Loucy (cell line): ENCODE measurements around the gene STOM.

ENCODE experiments used
- H2AFZ ChIP-seq: fragments of 200-600 bp; sonication (generic); 2 replicates; pipeline ENCODE4 v1.6.0; 2016; ENCODE audit warnings: antibody characterized with exemption, mild to moderate bottlenecking, low read length, moderate library complexity
- H3F3A ChIP-seq: fragments of 200-600 bp; 2 replicates; pipeline ENCODE4 v1.6.0; 2016; ENCODE audit warnings: antibody characterized with exemption, low read depth, mild to moderate bottlenecking
- H3K27me3 ChIP-seq: fragments of 200-600 bp; sonication (generic); 2 replicates; pipeline ENCODE4 v1.6.1; 2014; ENCODE audit warnings: low read length, mild to moderate bottlenecking; ENCODE audit not compliant: insufficient read depth, poor library complexity, severe bottlenecking
- H3K36me3 ChIP-seq: fragments of 200-600 bp; sonication (generic); 2 replicates; pipeline ENCODE4 v1.6.1; 2016; ENCODE audit warnings: low read length; ENCODE audit not compliant: insufficient read depth
- H3K4me1 ChIP-seq: fragments of 200-600 bp; sonication (generic); 2 replicates; pipeline ENCODE4 v1.5.1; 2014; ENCODE audit warnings: low read length, mild to moderate bottlenecking; ENCODE audit not compliant: insufficient read depth, poor library complexity, severe bottlenecking
- H3K4me2 ChIP-seq: fragments of 200-600 bp; sonication (generic); 2 replicates; pipeline ENCODE4 v1.6.0; 2014; ENCODE audit warnings: antibody characterized with exemption, low read length, low read depth, mild to moderate bottlenecking; ENCODE audit not compliant: poor library complexity, severe bottlenecking
- H3K4me3 ChIP-seq: fragments of 200-600 bp; sonication (generic); 2 replicates; pipeline ENCODE4 v1.5.1; 2014; ENCODE audit warnings: low read length, mild to moderate bottlenecking, mixed read lengths; ENCODE audit not compliant: poor library complexity, severe bottlenecking
- H3K79me2 ChIP-seq: fragments of 200-600 bp; sonication (generic); 2 replicates; pipeline ENCODE4 v1.6.1; 2014; ENCODE audit warnings: low read length; ENCODE audit not compliant: insufficient read depth
- H3K9ac ChIP-seq: fragments of 200-600 bp; sonication (generic); 2 replicates; pipeline ENCODE4 v1.6.0; 2014; ENCODE audit warnings: mild to moderate bottlenecking, low read depth, low read length, moderate library complexity; ENCODE audit not compliant: poor library complexity, severe bottlenecking
- H3K9me2 ChIP-seq: fragments of 200-600 bp; sonication (generic); replicated peaks from 2 replicates; pipeline ENCODE4 v1.6.1; 2016; ENCODE audit warnings: low read depth, low read length, mixed read lengths
- H3K9me3 ChIP-seq: fragments of 200-600 bp; sonication (generic); 2 replicates; pipeline ENCODE4 v1.6.1; 2014; ENCODE audit warnings: mild to moderate bottlenecking, antibody characterized with exemption, low read length, low read depth; ENCODE audit not compliant: insufficient read depth
- H4K20me1 ChIP-seq: fragments of 200-600 bp; sonication (generic); 2 replicates; pipeline ENCODE4 v1.6.0; 2014; ENCODE audit warnings: antibody characterized with exemption, low read length, mild to moderate bottlenecking; ENCODE audit not compliant: insufficient read depth, poor library complexity, severe bottlenecking
- EZH2phosphoT487 ChIP-seq: fragments of 200-600 bp; IDR thresholded peaks from 2 replicates; pipeline ENCODE4 v1.6.1; 2018; ENCODE audit warnings: antibody characterized with exemption, mild to moderate bottlenecking, moderate library complexity, borderline replicate concordance
- TF ChIP-seq, protein P1 (sequence below): fragments of 200-600 bp; sonication (generic); conservative IDR thresholded peaks from 2 replicates; pipeline ENCODE4 v1.5.1; 2014; ENCODE audit warnings: mild to moderate bottlenecking, antibody characterized with exemption, low read length

Gene STOM, protein sequence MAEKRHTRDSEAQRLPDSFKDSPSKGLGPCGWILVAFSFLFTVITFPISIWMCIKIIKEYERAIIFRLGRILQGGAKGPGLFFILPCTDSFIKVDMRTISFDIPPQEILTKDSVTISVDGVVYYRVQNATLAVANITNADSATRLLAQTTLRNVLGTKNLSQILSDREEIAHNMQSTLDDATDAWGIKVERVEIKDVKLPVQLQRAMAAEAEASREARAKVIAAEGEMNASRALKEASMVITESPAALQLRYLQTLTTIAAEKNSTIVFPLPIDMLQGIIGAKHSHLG

DNA sequence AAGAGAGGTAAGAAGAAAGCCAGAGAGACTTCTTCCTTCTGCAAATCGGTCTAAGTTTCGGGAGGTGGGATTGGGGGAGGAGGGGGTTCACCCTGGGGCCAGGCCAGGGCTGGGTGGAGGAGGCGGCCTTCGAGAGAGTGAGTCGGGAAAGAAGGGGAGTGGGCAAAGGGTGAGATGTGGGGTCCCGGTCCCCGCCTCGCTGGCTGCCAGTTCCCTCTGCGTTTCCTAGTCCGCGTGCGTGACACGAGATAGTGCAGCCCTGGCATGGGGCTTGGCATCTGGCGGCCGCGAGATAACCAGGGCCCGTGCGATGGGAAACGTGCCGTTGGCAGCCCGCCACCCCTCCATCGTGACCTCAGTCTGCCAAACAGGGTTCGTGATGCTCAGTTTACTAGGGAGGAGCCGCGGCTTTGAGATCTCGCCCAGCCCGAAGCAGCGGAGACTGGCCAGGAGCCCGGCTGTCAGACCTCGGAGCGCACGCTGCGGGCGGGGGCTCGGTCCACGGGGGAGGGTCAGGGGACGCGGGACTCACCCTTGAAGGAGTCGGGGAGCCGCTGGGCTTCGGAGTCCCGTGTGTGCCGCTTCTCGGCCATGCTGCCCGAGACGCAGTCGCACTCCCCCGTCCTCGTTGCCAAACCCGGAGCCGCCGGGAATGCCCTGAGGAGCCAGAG, at the start of gene STOM:
Gene STOM, minus strand, starts transcription at position 656 of the 671 bp plus-strand sequence. Its CDS starts 63 bp downstream, at position 593.
- H3K36me3 ChIP-seq: no peaks in the 10 kb centered on the region
- no peak for TF ChIP-seq EZH2phosphoT487
- H3K9me2 ChIP-seq: no peaks in the 10 kb centered on the region
- H3K9me3 ChIP-seq: no peaks in the 10 kb centered on the region
- H4K20me1 ChIP-seq: no peaks in the 10 kb centered on the region
- no peaks in the 10 kb centered on the region for H3K27me3 ChIP-seq
- no peak within 1 kb of the TSS for H3K9ac ChIP-seq
- no peaks in the 10 kb centered on the region for H3K79me2 ChIP-seq
- H3F3A ChIP-seq: no peaks in the 10 kb centered on the region
- no peak within 1 kb of the TSS for H3K4me3 ChIP-seq
- no peak within 1 kb of the TSS for H3K4me2 ChIP-seq
- no peak within 1 kb of the TSS for H2AFZ ChIP-seq
- peaks cover 5% of the 10 kb centered on the region for H3K4me1 ChIP-seq

DNA sequence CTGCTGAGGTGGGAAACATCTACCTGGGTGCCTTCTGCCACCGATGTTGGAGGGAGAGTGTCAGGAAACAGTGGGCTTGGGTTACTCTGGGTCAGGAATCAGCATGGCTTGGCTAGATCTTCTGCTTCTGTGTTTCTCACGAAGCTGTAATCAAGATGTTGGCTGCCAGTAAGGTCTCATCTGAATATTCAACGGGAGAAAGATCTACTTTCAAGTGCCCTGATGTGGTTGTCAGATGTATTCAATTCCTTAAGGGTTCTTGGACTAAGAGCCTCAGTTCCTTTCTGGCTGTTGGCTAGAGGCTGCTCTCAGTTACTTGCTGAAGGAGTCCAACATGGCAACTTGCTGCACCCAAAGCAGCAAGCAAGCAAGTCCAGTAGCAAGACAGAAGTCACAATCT, 41.9 kb upstream of the STOM start:
- Histone ChIP-seq H3K4me1 (no peaks in the 10 kb centered on the region), H3K27me3 (no peaks in the 10 kb centered on the region), H3K9ac (no peak overlapping the region), H3F3A (no peaks in the 10 kb centered on the region), H3K4me3 (no peak overlapping the region), H3K9me3 (no peaks in the 10 kb centered on the region), H4K20me1 (no peaks in the 10 kb centered on the region), H3K4me2 (no peak overlapping the region), H3K79me2 (no peaks in the 10 kb centered on the region), H3K36me3 (no peaks in the 10 kb centered on the region), H2AFZ (no peak overlapping the region), H3K9me2 (no peaks in the 10 kb centered on the region)
- TF ChIP-seq EZH2phosphoT487: no peak
- TF ChIP-seq, protein P1, sequence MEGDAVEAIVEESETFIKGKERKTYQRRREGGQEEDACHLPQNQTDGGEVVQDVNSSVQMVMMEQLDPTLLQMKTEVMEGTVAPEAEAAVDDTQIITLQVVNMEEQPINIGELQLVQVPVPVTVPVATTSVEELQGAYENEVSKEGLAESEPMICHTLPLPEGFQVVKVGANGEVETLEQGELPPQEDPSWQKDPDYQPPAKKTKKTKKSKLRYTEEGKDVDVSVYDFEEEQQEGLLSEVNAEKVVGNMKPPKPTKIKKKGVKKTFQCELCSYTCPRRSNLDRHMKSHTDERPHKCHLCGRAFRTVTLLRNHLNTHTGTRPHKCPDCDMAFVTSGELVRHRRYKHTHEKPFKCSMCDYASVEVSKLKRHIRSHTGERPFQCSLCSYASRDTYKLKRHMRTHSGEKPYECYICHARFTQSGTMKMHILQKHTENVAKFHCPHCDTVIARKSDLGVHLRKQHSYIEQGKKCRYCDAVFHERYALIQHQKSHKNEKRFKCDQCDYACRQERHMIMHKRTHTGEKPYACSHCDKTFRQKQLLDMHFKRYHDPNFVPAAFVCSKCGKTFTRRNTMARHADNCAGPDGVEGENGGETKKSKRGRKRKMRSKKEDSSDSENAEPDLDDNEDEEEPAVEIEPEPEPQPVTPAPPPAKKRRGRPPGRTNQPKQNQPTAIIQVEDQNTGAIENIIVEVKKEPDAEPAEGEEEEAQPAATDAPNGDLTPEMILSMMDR: no peak

DNA sequence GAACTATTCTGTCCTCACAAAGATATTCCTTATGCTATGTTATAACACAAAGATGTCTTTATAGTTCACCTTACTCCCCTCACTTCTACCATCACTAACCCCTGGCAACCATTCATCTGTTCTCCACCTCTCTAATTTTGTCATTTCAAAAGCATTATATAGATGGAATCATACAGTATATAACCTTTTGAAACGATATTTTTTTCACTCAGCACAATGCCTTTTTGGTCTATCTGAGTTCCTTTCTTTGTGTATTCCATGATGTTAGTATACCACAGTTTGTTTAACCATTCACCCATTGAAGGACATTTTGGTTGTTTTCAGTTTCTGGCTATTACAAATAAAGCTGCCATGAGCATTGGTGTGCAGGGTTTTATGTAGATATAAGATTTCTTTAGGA, 35.8 kb upstream of the STOM start:
- Histone ChIP-seq H3K79me2 (no peaks in the 10 kb centered on the region), H3K9me3 (peaks cover 7% of the 10 kb centered on the region), H3F3A (no peaks in the 10 kb centered on the region), H3K4me3 (no peak overlapping the region), H4K20me1 (no peaks in the 10 kb centered on the region), H2AFZ (no peak overlapping the region), H3K9me2 (no peaks in the 10 kb centered on the region), H3K4me2 (no peak overlapping the region), H3K27me3 (no peaks in the 10 kb centered on the region), H3K4me1 (no peaks in the 10 kb centered on the region), H3K36me3 (no peaks in the 10 kb centered on the region), H3K9ac (no peak overlapping the region)
- TF ChIP-seq, protein P1: no peak
- no peak for TF ChIP-seq EZH2phosphoT487
